Islet precursor cell (in vitro differentiated cells): Measurements from ENCODE around the gene DOCK9.

Source experiments
- DNase-seq: peaks from one replicate; pipeline ENCODE4 v3.0.0-alpha.2; 2018

The DOCK9 gene

DNA sequence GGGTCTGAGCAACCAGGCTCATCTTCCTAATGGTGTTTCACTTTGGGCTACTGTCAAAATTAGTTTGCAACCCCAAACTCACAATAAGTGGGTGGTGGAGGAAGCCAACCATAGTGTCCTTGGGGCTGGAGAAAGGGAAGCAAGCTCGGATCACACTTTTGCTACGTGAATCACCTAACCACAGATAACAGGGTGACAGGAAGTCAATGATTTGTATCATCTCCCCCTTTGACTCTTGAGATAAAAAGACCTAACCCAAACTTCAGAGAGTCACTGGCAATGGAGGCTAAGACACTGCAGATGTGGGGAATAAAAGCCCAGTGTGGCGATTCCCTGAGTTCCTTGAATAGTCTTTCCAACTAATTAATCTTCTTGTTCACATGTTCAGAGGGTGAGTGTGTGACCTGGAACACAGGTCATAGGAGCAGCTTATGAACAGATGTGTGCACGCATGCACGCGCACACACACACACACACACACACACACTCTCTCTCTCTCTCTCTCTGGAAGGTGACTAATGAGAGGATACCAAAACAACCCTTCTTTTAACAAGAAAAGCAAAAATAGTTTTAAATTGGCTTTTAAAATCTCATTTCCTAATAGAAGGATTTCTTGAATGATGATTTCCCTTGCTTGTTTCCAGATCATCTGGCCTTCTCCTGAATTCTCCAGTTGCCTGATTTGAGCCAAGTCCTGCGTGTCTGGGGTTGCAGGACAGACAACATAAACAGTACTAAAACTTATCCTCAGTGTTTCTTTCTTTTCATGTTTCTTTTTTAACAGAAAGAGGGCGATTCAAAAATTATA is 21.2 kb upstream of the DOCK9 start:
- DNase-seq, result no peak

DNA sequence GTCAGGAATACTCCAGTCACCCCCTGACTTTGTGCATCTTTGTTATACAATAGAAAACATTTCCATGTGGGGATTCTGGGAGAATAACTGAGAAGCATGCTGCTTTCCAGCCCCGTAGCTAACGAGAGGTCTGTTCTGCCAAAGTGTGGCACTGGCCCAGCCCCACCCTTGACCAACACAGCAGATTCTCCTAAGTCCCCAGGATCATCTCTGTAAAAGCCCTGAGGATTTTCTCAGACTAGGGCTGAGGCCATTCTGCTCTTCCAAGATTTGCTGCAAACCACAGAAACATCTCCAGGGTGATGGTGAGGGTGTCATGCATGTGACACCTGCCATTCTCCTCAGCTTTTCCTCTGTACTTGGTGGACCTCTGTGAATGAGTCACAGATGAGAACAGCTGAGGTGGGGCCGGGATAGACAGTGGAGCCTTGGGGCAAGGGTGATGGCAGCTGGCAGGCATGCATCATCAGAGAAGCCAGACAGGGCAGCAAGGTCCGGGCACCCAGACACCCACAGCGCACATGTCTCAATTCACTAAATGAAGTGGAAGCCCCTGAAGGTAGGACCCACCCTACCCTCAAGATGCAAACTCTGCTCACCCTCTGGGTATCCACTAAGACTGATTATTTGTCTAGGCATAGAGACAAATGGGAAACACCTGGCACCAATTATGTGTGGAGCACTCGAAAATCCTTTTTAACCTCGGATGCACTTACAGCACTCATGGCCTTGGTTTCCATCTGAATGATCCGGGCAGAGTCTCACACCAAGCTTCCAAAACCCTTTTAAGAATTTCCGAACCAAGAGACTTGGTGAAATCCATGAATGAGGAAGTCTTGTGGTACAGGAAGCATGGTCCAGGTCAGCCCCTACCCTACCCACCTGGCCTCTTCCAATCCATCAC is 20.1 kb upstream of the DOCK9 start:
- peak; percentile 76 for DNase-seq

GRCh38 chr13:98997011-98997730 is 19.3 kb upstream of the DOCK9 start:
- DNase-seq, result no peak

DNA sequence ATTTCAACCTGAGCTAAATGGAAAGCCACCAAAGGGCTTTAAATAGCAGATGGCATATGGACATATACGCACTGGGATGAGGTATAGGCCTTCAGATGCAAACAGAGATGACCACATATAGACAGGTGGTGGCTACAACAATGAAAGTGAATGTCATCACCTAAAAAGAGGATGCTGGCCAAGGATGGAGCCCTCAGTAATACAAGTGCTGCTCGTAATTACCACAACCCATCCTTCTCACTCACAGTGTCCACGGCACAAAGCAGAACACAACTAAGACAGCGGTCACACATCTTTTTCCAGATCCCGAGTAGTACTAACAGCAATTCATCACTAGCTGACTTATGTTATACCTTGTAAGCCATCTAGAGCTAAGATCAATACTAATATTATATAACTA is 18.2 kb upstream of the DOCK9 start:
- DNase-seq, result no peak

DNA sequence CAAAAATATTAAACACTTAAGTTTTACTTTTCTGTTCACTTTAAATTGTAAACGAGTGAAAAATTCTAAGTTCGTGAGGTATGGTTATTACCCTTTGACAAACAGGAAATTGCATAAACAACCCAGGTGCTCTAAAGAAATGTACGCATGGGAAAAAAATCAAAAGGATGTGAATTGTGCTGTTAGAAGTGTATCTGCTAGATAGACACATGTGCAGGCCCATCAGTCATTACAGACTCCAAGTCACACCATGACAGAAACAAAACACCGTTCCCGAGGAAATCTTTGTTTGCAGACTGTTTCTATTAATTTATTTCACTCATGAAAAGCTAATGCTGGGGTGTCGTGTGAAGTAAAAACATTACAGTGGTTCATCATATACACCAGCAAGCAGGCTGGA is 17.0 kb upstream of the DOCK9 start:
- DNase-seq, result no peak

GRCh38 chr13:98994080-98994479 is 16.2 kb upstream of the DOCK9 start:
- no peak for DNase-seq

- no peak for DNase-seq
Observed at GRCh38 chr13:98992355-98992754, 14.5 kb upstream of the DOCK9 start.

- no peak for DNase-seq
Observed at GRCh38 chr13:98990701-98991100, 12.8 kb upstream of the DOCK9 start.

- no peak for DNase-seq
Observed at GRCh38 chr13:98989469-98990235, 11.8 kb upstream of the DOCK9 start.

- no peak for DNase-seq
Observed at GRCh38 chr13:98988780-98989179, 10.9 kb upstream of the DOCK9 start.

- DNase-seq, result no peak
Observed at GRCh38 chr13:98988277-98988676, 10.4 kb upstream of the DOCK9 start.

- DNase-seq, result no peak
Observed at GRCh38 chr13:98987275-98987674, 9.4 kb upstream of the DOCK9 start.

DNA sequence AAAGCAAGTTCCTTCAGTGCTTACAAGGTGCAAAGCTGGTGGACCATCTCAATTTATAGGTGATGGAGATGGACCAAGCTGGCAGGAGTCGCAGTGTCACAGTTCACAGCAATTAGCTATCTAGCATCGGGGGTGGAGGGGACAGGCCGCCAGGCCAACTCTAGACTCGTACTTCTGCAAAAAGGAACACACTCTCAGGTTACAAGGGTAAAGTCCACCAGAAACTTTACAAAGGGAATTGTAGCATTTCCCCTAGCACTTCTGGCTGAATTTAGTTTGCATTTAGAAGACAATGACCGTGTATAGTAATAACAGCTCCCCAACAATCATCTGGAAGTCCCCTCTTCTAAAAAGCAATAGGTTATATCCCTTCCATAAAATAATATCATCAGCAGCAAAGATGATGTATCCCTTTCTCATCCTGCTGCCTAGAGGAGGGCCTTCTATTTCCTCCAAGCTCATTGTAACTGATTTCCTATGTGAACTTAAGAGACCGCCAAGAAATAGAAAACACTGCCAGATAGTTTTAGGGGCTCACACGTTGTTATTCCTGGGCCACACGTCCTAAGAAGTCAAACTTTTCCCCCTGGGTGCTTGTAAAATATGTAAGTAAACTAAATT is 8.5 kb upstream of the DOCK9 start:
- DNase-seq, result no peak

GRCh38 chr13:98985591-98985990 is 7.7 kb upstream of the DOCK9 start:
- no peak for DNase-seq

DNA sequence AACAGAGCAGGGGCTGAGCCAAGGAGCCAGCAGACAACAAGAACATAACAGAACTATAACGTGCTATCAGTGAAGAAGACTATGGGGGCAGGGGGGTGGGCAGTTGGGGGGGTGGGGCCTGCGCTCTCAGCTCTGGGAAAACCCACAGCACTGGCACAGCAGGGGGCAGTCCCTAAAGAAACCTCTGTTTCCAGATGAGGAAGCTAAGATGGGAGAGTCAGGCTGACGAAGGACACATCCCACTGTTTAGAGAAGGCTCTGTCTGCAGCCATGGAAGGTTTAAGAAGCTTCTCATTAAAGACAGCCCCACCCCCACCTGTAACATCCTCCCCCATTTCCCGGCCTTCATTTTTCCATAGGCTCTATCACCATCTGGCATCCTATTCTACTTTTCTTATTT is 7.1 kb upstream of the DOCK9 start:
- DNase-seq, result no peak

GRCh38 chr13:98984118-98984517 is 6.3 kb upstream of the DOCK9 start:
- DNase-seq, result no peak

DNA sequence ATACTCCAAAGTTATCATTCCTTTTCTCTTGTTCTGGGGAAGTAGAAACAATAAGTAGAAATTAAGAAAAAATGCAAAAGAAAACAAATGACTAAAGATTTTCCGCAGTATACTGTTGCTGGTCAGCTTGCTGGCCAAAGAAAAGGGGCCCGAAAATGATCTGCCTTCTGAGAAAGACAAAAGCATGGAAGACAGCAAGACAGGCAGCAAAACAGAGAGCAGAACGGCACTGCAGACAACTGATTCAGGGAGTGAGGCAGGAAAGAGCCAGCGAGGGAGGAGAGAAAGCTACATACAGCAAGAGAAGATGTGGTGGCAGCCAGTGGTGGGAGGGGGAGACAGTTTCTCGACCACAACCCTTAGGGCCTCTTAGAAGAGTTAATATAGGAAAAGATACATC is 5.3 kb upstream of the DOCK9 start:
- no peak for DNase-seq

GRCh38 chr13:98981369-98982080 is 3.7 kb upstream of the DOCK9 start:
- DNase-seq, result no peak

DNA sequence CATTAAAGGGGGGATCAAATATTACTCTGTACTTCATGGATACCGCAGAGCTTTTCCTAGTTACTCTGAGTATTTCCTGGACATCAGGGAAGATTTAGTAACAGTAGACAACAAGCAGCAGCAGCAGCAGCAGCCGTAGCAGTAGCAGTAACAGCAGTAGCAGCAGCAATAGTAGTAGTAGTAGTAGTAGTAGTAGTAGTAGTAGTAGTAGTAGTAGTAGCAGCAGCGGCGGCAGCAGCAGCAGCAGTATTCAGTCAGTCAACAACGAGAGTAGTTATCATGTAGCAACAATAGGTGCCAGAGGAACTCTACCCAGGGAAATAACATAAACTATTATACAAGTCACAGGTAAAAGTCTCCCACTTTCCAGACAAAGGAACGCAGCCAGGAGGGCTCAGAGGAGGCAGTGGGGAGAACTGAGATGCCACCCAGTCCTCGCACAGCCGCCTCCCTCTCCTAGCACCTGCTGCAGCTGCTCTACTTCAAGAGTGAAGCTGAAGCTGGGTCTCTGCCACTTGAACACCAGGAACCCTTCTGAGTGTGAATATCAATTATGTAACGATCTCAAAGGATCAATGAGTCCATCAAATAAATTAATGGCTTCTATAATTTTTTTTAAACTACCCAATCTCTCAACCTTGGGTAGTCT is 1.3 kb upstream of the DOCK9 start:
- DNase-seq, result no peak

DNA sequence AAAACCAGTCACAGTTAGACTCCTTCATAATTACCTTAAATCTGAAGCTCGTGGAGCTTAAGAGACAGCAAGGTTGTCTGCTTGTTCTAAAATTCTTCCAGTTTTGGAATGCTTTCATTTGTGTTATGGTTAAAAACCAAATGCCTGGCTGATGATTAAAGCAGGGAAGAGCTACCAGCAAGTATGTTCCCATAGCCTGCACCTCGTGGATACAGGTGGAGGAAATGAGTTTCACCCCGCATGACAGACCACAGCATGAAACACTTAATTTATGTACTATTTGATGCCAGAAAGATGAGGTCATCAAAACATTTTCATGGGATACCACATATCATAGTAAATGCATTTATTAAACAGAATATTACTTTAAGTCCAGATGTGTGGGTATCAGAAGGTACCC is 416 bp upstream of the DOCK9 start:
- DNase-seq, result no peak

- no peak for DNase-seq
Observed at GRCh38 chr13:98976941-98977340, 923 bp downstream of the DOCK9 start.
